ENCODE measurements around the gene CPXM1. TPM values are rescaled to one million over a fixed set of nuclear protein-coding genes. Genes with fewer than 3 reads are reported as not detected.

The CPXM1 gene
- total and polyA plus RNA-seq, 2 donors (not counting 3 experiments of a cell fraction or from before 2014, with no cell fraction given): 18.9 to 20.3 TPM

- H3K36me3 ChIP-seq (ENCODE audit: control insufficient read depth in 2 of 2, extremely low read depth in 1 of 2, insufficient read depth in 2 of 2, low read length in 2 of 2): peaks cover 0 to 2% of the 10 kb centered on the region in 2 experiments
- H3K9ac ChIP-seq (replicated peaks; ENCODE audit: extremely low read depth, insufficient read depth, low read length): no peak overlapping the region
- H3K27me3 ChIP-seq (ENCODE audit: control insufficient read depth in 2 of 2, insufficient read depth in 2 of 2, low read length in 2 of 2): peaks cover 0 to 2% of the 10 kb centered on the region in 2 experiments
- H3K27ac ChIP-seq (ENCODE audit: insufficient read depth, low read depth, low read length): no peak overlapping the region
- DNase-seq (ENCODE audit: low read depth, low spot score) (no peak), FAIRE-seq (no peak)
- H4K20me1 ChIP-seq (replicated peaks; ENCODE audit: control insufficient read depth, extremely low read depth, insufficient read depth, low read length): no peaks in the 10 kb centered on the region
- H2AFZ ChIP-seq (ENCODE audit: low read depth, low read length): no peak overlapping the region
- no peaks in the 10 kb centered on the region for H3K9me3 ChIP-seq (replicated peaks; ENCODE audit: control insufficient read depth, insufficient read depth, low read length)
- H3K4me1 ChIP-seq (ENCODE audit: control insufficient read depth, extremely low read depth, insufficient read depth, low read length): peaks cover 6% of the 10 kb centered on the region
- no TSS peak for BruUV-seq (replicated peaks)
- POLR2A ChIA-PET: no interaction called here
- dilution Hi-C loops (cut with MboI; ENCODE audit: extremely low pct_ligation_motif_present, low sequenced_read_pairs): no loop called here
- TF ChIP-seq POLR2A (IDR thresholded peaks at IDR 0.05; ENCODE audit: low read depth, low read length) (no peak), CTCF (IDR thresholded peaks at IDR 0.05; ENCODE audit: extremely low read depth in 1 of 2, insufficient read depth in 1 of 2, low read depth in 1 of 2, low read length in 2 of 2) (no peak), MYC (IDR thresholded peaks at IDR 0.05; ENCODE audit: low read depth, low read length) (no peak), FOS (IDR thresholded peaks at IDR 0.05; ENCODE audit: borderline replicate concordance, insufficient read depth, low read length) (no peak), EZH2 (IDR thresholded peaks at IDR 0.05; ENCODE audit: borderline replicate concordance, low read depth, low read length, severe bottlenecking) (no peak), POLR2AphosphoS5 (IDR thresholded peaks at IDR 0.05; ENCODE audit: insufficient read depth, low read depth, low read length) (no peak), JUN (IDR thresholded peaks at IDR 0.05; ENCODE audit: borderline replicate concordance, insufficient read depth, insufficient read length, low read depth) (no peak), GATA2 (IDR thresholded peaks at IDR 0.05; ENCODE audit: insufficient read depth, insufficient read length, low read depth, low read length) (no peak)
- TF ChIP-seq, protein P1, sequence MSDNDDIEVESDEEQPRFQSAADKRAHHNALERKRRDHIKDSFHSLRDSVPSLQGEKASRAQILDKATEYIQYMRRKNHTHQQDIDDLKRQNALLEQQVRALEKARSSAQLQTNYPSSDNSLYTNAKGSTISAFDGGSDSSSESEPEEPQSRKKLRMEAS (IDR thresholded peaks at IDR 0.05; ENCODE audit: insufficient read depth, insufficient read length): no peak
- intact Hi-C loops (cut with micrococcal nuclease): no loop called here
- H3K4me3 ChIP-seq (replicated peaks in 1 of 3; ENCODE audit: insufficient read depth in 1 of 3, low read depth in 1 of 3, low read length in 3 of 3): no peak overlapping the region
- no peaks in the 10 kb centered on the region for H3K79me2 ChIP-seq (ENCODE audit: control insufficient read depth, insufficient read depth, low read length)
- CTCF ChIA-PET: no interaction called here
- H3K9me1 ChIP-seq (replicated peaks; ENCODE audit: control insufficient read depth, extremely low read depth, insufficient read depth, low read length): no peaks in the 10 kb centered on the region
- no peak overlapping the region for H3K4me2 ChIP-seq (ENCODE audit: insufficient read depth, low read length)
Observed at GRCh38 chr20:2834401-2835110, 34.1 kb upstream of the CPXM1 start.

Data from endothelial cell of umbilical vein (primary cell).